Erythroblast (primary cell): ENCODE measurements around the gene TBC1D2.

Experiments used
- DNase-seq, 2 experiments: peaks; one replicate each; lab custom pipeline; 2025; lab: John Stamatoyannopoulos, UW
- GATA1 ChIP-seq: IDR thresholded peaks from 2 replicates; pipeline ENCODE4 v1.6.1; 2011; ENCODE audit warnings: low read depth, mild to moderate bottlenecking, control low read depth, low read length, moderate library complexity
- POLR2A ChIP-seq: IDR thresholded peaks from 2 replicates; pipeline ENCODE4 v1.6.1; 2011; ENCODE audit warnings: mild to moderate bottlenecking, low read length

The TBC1D2 gene

DNA sequence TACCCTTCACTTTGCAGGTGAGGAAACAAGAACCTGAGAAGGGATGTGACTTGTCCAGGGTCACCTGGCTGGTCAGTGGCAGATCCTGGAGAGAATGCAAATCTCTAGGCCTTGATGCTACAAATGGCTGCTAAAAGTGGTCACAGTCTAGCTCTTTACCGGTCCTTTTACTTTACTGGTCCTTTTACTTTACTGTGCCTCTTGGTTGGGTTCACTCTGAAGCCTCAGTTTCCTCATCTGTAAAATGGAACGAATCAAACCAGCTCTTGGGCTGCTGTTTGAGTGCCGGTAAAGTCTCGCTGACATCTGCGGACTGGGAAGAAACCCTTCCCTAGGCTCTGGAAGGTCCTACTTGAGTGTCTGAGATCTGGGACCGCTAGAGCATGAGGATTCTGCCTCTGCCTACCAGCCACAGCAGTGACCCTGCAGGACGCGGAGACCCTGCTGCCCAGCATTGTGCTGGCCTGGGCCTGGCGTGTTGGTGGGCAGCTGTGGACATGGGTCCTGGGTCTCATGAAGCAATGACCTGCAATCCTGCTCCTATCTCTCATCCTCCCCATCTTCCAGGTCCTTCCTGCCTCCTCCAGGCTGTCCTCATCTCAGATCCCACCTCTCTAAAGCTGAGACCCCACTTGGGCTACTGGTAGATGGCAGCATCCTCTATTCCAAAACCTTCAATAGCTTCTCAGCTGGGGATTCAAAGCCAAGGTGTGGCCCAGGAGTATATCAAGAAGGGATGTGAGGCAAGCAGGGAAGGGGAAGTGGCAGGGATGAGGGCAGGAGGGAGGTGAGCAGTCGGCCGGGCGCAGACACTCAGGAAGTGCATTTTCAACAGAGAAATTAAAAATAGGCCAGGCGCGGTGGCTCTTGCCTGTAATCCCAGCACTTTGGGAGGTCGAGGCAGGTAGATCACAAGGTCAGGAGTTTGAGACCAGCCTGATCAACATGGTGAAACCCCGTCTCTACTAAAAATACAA is 76.3 kb downstream of the TBC1D2 start:
- no peak for DNase-seq
- no peak for TF ChIP-seq GATA1
- TF ChIP-seq POLR2A = no peak

DNA sequence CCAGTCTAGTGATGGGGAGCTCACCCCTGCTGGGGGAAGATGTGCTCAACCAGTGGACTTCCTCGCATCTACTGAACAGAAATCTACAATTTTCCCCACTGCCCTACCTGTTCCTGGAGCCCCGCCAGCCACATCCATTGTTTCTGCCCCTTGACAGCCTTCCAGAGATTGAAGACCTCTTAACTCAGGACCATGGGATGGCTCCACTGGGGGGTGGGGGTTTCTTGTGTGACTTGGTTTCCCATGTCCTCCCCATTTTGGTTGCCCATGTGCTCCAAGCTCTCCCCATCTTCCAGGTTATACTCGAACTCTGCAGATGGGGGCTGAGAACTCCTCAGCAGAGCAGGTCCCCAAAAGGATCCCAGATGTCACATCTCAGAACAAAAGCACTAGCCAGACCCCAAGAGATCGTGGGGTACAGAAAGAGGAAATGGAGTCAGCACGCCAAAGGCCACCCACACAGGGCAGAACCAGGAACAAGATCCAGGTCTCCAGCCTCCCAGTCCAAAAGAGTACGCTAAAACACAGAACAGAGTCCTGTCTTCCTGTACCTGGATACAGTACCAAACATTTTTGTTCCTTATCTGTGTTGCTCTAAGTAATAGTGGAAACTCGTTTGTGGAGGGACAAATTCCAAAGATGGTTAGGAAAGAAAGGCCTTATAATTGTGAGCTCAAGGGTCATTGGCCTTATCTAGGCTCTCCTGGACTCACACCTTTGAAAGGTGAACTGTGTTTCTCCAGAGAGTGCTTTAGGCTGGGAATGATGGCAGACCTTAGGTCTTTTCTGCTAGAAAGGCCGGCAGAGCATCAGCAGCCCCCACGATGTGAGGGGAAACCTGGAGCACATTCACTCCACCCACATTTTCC is 78.8 kb downstream of the TBC1D2 start:
- DNase-seq = no peak
- TF ChIP-seq POLR2A (no peak), GATA1 (no peak)

DNA sequence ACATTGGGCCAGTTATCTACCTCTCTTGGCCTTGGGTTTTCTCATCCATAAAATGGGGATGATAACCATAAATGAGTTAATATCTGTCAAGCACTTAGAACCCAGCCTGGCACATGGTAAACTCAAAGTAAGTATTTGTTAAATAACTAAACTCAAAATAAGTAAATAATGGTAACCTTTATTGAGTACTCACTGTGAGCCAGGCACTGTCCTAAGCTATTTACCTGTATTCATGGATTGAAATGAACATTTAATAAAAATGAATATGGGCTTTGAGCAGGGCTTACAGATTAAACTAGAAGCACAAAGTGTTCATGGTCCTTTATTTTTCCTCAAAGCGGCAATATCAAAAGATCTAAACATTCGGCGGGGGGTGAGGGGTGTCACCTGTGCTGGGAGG is 79.7 kb downstream of the TBC1D2 start:
- no peak for DNase-seq
- TF ChIP-seq POLR2A (no peak), GATA1 (no peak)

DNA sequence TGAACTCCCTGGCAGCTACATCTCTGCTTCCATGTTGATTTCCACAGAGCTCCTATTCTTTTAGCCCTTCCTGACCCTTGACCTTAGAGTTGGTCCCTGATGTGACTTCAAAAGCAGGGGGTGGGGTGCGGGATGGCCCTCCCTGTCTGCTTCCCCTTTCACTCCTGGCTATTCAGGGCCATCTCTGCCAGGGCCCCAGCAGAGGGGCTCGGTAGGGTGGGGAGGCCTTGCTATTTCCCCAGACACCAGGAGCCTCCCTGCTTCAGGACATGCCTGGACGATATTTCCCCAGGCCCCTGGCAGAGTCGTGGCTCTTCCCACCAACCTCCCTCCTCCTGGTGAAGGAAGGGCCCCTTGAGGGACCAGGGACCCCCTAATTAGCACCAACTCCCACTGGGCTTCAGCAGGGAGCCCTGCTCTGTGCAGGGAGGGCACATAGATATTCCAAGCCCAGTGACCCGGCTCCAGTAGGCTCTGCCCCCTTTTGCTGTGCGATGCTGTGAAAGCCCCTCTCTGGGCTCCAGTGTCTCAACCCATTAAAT is 80.3 kb downstream of the TBC1D2 start:
- DNase-seq = no peak
- no peak for TF ChIP-seq GATA1
- no peak for TF ChIP-seq POLR2A

DNA sequence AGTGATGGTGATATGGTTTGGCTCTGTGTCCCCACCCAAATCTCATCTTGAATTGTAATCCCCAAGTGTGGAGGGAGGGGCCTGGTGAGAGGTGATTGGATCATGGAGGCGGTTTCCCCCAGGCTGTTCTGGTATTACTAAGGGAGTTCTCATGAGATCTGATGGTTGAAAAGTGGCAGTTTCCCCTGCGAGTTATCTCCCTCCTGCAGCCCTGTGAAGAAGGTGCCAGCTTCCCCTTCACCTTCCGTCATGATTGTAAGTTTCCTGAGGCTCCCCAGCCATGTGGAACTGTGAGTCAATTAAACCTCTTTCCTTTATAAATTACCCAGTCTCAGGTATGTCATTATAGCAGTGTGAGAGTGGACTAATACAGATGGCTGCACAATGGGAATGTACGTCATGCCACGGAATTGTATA is 80.9 kb downstream of the TBC1D2 start:
- DNase-seq = peak; percentile 29 to 79

DNA sequence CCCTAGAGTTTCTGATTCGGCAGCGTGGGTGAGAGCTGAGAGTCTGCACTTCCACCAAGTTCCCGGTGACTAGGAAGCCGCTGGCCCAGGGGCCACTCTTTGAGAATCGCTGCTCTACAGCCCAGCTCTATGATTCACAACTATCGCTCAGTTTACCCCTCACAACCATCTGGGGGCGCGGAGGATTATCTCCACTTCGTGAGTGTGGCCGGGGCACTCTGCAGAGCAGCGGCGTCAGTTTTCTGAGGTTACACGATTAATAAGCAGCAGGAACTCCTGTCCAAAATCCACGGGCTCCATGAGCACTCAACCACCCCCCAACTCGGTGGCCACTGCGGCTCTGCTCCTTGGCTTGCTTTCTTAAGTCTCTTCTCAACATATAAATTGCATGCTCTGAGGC is 82.3 kb downstream of the TBC1D2 start:
- DNase-seq = no peak

DNA sequence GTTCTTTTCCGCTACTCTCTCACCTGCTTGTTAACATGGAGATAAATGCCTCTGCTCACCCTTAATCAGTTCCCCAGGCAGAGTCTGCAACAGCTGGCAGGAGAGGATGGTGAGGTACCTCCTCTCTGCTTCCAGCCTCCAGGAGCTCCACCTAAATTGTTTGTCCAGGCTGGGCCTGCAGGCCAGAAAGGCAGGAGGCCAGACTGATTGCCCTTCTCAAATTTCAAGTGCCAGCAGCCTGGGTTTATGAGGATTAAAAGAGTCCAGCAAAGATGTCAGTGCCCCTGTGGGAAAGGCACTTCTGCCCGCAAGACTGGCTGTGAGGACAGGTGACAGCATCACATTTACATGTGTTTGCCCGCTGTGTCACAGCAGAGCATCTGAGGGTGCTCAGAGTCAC is 82.8 kb downstream of the TBC1D2 start:
- DNase-seq = no peak

More for the DNA sequence above, 82.3 kb downstream of the TBC1D2 start:
- TF ChIP-seq GATA1 = no peak
- TF ChIP-seq POLR2A = no peak

DNA sequence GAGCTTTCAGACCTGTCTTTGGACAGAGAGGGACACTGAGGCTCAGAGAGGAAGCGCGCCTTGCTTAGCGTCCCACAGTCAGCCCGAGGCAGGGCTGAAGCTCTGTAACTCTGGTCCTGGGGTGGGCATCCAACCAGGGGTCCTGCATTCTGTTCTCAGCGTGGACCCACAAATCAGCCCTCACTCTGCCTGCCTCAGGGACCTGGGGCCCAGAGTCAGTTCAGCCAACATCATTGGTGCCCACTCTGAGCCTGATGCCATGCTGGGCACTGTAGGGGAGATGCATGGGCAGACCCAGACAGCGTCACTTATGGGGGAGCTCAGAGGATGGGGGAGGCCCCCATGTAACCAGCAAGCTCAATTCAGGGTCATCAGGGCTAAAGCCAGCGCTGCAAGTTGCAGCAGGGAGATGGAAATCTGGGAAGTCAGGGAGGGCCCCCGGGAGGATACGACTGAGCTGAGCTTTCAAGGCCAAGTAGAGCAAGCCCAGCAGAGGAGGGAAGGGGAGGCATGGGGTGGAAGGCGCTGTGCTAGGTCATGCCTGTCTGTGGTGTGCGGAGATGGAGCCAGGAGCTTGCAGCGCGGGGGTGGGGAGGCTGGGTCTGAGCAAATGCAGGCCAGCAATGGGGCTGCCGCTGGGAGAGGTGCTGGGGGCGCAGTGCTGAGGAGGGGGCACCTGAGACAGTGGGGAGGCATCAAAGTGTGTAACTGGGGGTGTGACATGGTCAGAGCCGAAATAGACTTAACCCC is 84.1 kb downstream of the TBC1D2 start:
- no peak for TF ChIP-seq GATA1
- no peak for TF ChIP-seq POLR2A
- no peak for DNase-seq

More for the DNA sequence above, 82.8 kb downstream of the TBC1D2 start:
- TF ChIP-seq POLR2A (no peak), GATA1 (no peak)

DNA sequence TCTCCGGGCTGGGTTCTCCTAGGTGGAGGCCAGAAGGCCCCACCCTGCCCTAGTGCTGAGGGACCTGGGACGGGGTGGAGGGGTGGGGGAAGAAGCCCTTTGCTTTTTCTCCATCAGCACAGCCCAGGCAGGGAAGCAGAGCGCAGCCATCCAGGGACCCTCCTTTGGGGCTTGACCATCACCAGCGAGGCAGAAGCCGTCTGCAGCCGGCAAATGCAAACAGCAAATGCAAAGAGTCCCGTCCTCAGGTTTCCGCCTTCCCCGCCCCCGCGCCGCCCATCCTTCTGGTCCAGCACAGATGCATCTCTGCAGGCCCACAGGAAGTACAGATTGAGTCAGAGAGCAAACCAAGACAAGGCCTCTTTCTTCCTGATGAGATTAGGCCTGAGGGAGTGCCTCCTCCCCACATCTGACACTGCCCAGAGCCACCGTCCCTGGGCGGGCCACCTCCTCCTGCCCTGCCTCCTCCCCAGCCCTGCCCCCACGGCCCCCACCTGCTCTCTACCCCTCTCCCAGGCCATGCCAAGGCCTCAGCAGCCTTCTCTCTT is 86.4 kb downstream of the TBC1D2 start:
- TF ChIP-seq GATA1 (no peak), POLR2A (no peak)
- no peak for DNase-seq

DNA sequence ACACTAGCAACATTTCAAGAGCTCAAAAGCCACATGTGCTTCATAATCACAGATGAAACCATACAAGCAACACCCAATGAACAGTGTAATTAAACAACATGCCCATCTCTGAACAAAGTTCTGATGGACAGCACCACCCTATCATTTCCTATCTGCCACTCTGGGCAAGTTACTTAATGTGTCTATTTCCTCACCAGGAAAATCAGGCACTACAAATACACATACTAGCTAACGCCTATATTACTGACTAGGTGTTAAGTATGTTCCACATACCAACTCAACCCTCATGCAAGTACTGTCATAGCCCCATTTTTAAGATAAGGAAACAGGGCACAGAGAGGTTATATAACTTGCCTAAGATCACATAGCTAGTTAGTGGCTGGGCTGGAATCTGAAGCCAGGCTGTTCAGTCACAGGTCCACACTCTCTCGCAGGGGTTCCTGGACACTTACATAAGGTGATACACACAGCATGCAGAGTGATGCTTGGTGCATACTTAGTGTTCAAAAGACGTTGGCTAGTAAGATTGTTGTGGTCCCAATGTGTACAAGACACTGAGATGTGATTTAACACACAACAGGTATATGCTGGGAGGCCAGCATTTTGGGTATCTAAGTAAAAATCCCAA is 87.2 kb downstream of the TBC1D2 start:
- no peak for DNase-seq
- TF ChIP-seq GATA1 = no peak
- no peak for TF ChIP-seq POLR2A

DNA sequence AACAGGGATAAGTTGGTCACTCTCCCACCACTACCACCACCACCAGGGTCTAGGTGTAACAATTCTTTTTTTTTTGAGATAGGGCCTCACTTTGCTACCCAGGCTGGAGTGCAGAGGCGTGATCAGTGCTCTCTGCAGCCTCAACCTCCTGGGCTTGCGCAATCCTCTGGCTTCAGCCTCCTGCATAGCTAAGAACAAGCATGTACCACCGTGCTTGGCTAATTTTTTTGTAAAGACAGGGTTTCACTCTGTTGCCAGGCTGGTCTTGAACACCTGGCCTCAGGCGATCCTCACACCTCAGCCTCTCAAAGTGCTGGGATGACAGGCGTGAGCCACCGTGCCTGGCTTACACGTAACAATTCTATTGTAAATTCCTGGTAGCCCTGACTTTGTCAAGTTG is 90.5 kb downstream of the TBC1D2 start:
- no peak for DNase-seq
- TF ChIP-seq POLR2A = no peak
- TF ChIP-seq GATA1 = no peak

DNA sequence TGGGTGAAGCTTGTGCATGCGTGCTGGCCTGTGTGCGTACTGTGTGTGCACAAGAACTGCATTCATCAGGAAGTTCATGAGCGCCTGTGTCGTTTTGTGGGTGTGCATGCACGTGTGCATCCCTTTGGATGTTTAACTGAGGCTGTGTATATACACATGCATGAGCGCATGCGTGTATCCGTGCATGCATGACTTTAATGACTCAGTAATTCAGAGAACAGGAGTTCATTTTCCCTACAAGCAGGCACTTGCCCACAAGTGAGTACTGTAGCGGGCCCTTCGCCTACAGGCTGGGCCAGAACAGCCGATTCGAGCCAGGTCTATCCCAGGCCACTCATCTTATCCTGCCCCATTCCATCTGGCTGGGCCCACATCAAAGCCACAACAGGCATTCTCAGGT is 92.8 kb downstream of the TBC1D2 start:
- DNase-seq = no peak
- TF ChIP-seq GATA1 (no peak), POLR2A (no peak)

DNA sequence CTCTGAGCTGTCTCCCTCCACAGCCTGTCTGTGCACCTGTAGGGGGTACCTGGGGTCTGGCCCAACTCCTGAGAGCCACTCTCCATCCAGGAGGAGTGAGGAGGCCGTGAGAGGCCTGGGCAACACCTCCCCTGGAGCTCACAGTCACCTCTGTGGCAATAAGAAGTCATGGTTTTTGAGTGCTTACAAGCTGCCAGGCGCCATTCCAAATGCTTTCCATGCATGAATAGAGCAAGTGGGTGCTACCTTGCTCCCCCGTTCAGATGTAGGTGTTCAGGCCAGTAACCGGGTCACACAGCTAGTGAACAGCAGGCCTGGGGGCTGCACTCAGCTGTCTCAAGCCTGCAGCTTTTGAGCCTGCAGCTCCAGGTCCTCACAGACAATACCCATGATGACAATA is 93.6 kb downstream of the TBC1D2 start:
- no peak for DNase-seq
- TF ChIP-seq GATA1 (no peak), POLR2A (no peak)
